Sigmoid colon (tissue), 7 donors: ENCODE data around the gene ULK2. TPM values are rescaled to one million over a fixed set of nuclear protein-coding genes. Genes with fewer than 3 reads are reported as not detected.

Source experiments
- DNase-seq: peaks from one replicate; pipeline ENCODE4 v3.0.0-alpha.2; 2019
- H3K27ac ChIP-seq, 4 donors: fragments of 200-600 bp; sonication (generic); one replicate each; pipeline ENCODE4 v1.5.1; 2016 to 2019; ENCODE audit warnings: mild to moderate bottlenecking in 1 of 4
- H3K27me3 ChIP-seq, 3 donors: fragments of 200-600 bp; sonication (generic); one replicate each; pipeline ENCODE4 v1.5.1; 2019; ENCODE audit warnings: mild to moderate bottlenecking in 1 of 3
- H3K36me3 ChIP-seq, 4 donors: fragments of 200-600 bp; sonication (generic); one replicate each; pipeline ENCODE4 v1.5.1; 2016 to 2019
- H3K4me1 ChIP-seq, 4 donors: fragments of 200-600 bp; sonication (generic); one replicate each; pipeline ENCODE4 v1.5.1; 2017 to 2019
- H3K4me3 ChIP-seq, 4 donors: fragments of 200-600 bp; sonication (generic); one replicate each; pipeline ENCODE4 v1.5.1; 2017 to 2019; ENCODE audit warnings: mild to moderate bottlenecking in 2 of 4, moderate library complexity in 1 of 4
- H3K9me3 ChIP-seq, 4 donors: fragments of 200-600 bp in 3 of 4; sonication (generic) in 3 of 4; one replicate each; pipeline versions ENCODE4 v1.5.1 to v1.6.1; 2013 to 2019
- EP300 ChIP-seq, 4 donors: sonication (generic); formaldehyde crosslinking; IDR thresholded peaks; one replicate each; pipeline ENCODE4 v1.6.1; 2017; ENCODE audit warnings: antibody characterized with exemption in 4 of 4
- POLR2A ChIP-seq, 2 donors: fragments of 450-650 bp; IDR thresholded peaks; one replicate each; pipeline ENCODE4 v1.6.1; 2016; ENCODE audit warnings: antibody characterized with exemption in 2 of 2, mild to moderate bottlenecking in 2 of 2, moderate library complexity in 2 of 2
- POLR2AphosphoS5 ChIP-seq, 4 donors: sonication (generic); formaldehyde crosslinking; IDR thresholded peaks; one replicate each; pipeline ENCODE4 v1.6.1; 2017; ENCODE audit warnings: antibody characterized with exemption in 4 of 4
- WGBS, 2 donors: extraction: QIAGEN DNeasy Blood & Tissue Kit; methylation state at CpG; one replicate each; pipeline ENCODE4 v1.1.7; 2013; 5-methylcytosine and 5-hydroxymethylcytosine counted together
- intact Hi-C: fragments of 100-400 bp; cut with DNase I; formaldehyde crosslinking; loops from one replicate; pipeline ENCODE4 v1.15.1; 2023
- polyA plus RNA-seq, 3 donors: library from polyadenylated mRNA; stranded (reverse); fragments of 200-250 nt; gene quantifications; one replicate each; pipeline ENCODE4 v1.2.3, GENCODE V29; 2013
- total RNA-seq, 4 donors: library from RNA; depleted of rRNA; stranded (reverse); fragments of >200 nt; gene quantifications; one replicate each; pipeline ENCODE4 v1.1.0, GENCODE V29; 2016
- TF ChIP-seq, protein P1 (sequence below), 4 experiments: fragments of 450-650 bp in 3 of 4; fragments of 200-600 bp in 1 of 4; IDR thresholded peaks; one replicate each; pipeline ENCODE4 v1.5.1; 2016 to 2019; ENCODE audit warnings: antibody characterized with exemption in 4 of 4, mild to moderate bottlenecking in 3 of 4, moderate library complexity in 2 of 4
- donor health status: healthy with polysubstance abuse.
- donor health status: Bipolar disorder and iron deficiency.
- donor health status: healthy.

ULK2 gene
- total and polyA plus RNA-seq, 7 donors, result 2.5 to 31.3 (median 27.0) TPM

GRCh38 chr17:19905502-19905901, 37.8 kb upstream of the ULK2 start:
- intact Hi-C loops, result no loop called here
- Histone ChIP-seq H3K4me1 (peaks cover 0 to 8% (median 4%) of the 10 kb centered on the region in 4 donors), H3K9me3 (no peaks in the 10 kb centered on the region), H3K4me3 (no peak overlapping the region), H3K27me3 (no peaks in the 10 kb centered on the region), H3K36me3 (peaks cover 18 to 91% (median 32%) of the 10 kb centered on the region in 4 donors), H3K27ac (no peak overlapping the region)
- DNase-seq, result no peak
- TF ChIP-seq POLR2A (IDR thresholded peaks at IDR 0.05), result no peak
- TF ChIP-seq, protein P1, sequence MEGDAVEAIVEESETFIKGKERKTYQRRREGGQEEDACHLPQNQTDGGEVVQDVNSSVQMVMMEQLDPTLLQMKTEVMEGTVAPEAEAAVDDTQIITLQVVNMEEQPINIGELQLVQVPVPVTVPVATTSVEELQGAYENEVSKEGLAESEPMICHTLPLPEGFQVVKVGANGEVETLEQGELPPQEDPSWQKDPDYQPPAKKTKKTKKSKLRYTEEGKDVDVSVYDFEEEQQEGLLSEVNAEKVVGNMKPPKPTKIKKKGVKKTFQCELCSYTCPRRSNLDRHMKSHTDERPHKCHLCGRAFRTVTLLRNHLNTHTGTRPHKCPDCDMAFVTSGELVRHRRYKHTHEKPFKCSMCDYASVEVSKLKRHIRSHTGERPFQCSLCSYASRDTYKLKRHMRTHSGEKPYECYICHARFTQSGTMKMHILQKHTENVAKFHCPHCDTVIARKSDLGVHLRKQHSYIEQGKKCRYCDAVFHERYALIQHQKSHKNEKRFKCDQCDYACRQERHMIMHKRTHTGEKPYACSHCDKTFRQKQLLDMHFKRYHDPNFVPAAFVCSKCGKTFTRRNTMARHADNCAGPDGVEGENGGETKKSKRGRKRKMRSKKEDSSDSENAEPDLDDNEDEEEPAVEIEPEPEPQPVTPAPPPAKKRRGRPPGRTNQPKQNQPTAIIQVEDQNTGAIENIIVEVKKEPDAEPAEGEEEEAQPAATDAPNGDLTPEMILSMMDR (IDR thresholded peaks at IDR 0.05), result no peak
- TF ChIP-seq POLR2AphosphoS5 (IDR thresholded peaks at IDR 0.05), result no peak
- TF ChIP-seq EP300 (IDR thresholded peaks at IDR 0.05), result no peak
- 81 to 85% methylated on average over 5 of the region's 5 CpGs for WGBS, 2 donors

- 87 to 93% methylated on average over 5 of the region's 5 CpGs for WGBS, 2 donors
- no peak overlapping the region for H3K27ac ChIP-seq
These were observed 37.2 kb upstream of the ULK2 start for GRCh38 chr17:19904924-19905323.

GRCh38 chr17:19904412-19904811, 36.7 kb upstream of the ULK2 start:
- Histone ChIP-seq H3K27ac (peak overlapping the region in 1 of 4 donors; percentile 63), H3K9me3 (no peaks in the 10 kb centered on the region), H3K36me3 (peaks cover 18 to 87% (median 27%) of the 10 kb centered on the region in 4 donors), H3K4me3 (no peak overlapping the region), H3K4me1 (peaks cover 0 to 8% (median 4%) of the 10 kb centered on the region in 4 donors), H3K27me3 (no peaks in the 10 kb centered on the region)
- TF ChIP-seq, protein P1 (IDR thresholded peaks at IDR 0.05), result no peak
- TF ChIP-seq EP300 (IDR thresholded peaks at IDR 0.05) (no peak), POLR2AphosphoS5 (IDR thresholded peaks at IDR 0.05) (no peak), POLR2A (IDR thresholded peaks at IDR 0.05) (no peak)
- DNase-seq, result no peak
- intact Hi-C loops, result no loop called here

More at GRCh38 chr17:19904924-19905323, 37.2 kb upstream of the ULK2 start:
- Histone ChIP-seq H3K4me3 (no peak overlapping the region), H3K36me3 (peaks cover 18 to 92% (median 32%) of the 10 kb centered on the region in 4 donors), H3K9me3 (no peaks in the 10 kb centered on the region), H3K27me3 (no peaks in the 10 kb centered on the region), H3K4me1 (peaks cover 0 to 8% (median 4%) of the 10 kb centered on the region in 4 donors)
- no peak for DNase-seq
- intact Hi-C loops, result no loop called here
- no peak for TF ChIP-seq POLR2A (IDR thresholded peaks at IDR 0.05)
- TF ChIP-seq, protein P1 (IDR thresholded peaks at IDR 0.05), result no peak
- TF ChIP-seq POLR2AphosphoS5 (IDR thresholded peaks at IDR 0.05), result no peak
- TF ChIP-seq EP300 (IDR thresholded peaks at IDR 0.05), result no peak

- WGBS, 2 donors, result 97 to 99% methylated on average over 2 of the region's 2 CpGs
- intact Hi-C loops, result no loop called here
- Histone ChIP-seq H3K4me1 (peaks cover 0 to 27% (median 20%) of the 10 kb centered on the region in 4 donors), H3K4me3 (no peak overlapping the region), H3K27ac (no peak overlapping the region), H3K27me3 (no peaks in the 10 kb centered on the region), H3K36me3 (peaks cover 0 to 51% (median 8%) of the 10 kb centered on the region in 4 donors), H3K9me3 (no peaks in the 10 kb centered on the region)
- TF ChIP-seq POLR2A (IDR thresholded peaks at IDR 0.05) (no peak), POLR2AphosphoS5 (IDR thresholded peaks at IDR 0.05) (no peak), EP300 (IDR thresholded peaks at IDR 0.05) (no peak)
- TF ChIP-seq, protein P1 (IDR thresholded peaks at IDR 0.05), result no peak
- DNase-seq, result no peak
These were observed 33.1 kb upstream of the ULK2 start for GRCh38 chr17:19900809-19901208.

- no peak for TF ChIP-seq EP300 (IDR thresholded peaks at IDR 0.05)
- TF ChIP-seq POLR2A (IDR thresholded peaks at IDR 0.05), result no peak
- TF ChIP-seq POLR2AphosphoS5 (IDR thresholded peaks at IDR 0.05), result peak in 2 of 4 donors; percentile 7 to 33
- TF ChIP-seq, protein P1 (IDR thresholded peaks at IDR 0.05), result no peak
- no peaks in the 10 kb centered on the region for H3K27me3 ChIP-seq
- H3K9me3 ChIP-seq, result no peaks in the 10 kb centered on the region
- H3K36me3 ChIP-seq, result peaks cover 0 to 22% (median 0%) of the 10 kb centered on the region in 4 donors
- intact Hi-C loops, result no loop called here
- 79 to 87% methylated on average over 2 of the region's 2 CpGs for WGBS, 2 donors
- peak overlapping the region in 1 of 4 donors; percentile 27 for H3K27ac ChIP-seq
- DNase-seq, result no peak
- no peak overlapping the region for H3K4me3 ChIP-seq
- peaks cover 0 to 19% (median 16%) of the 10 kb centered on the region in 4 donors for H3K4me1 ChIP-seq
These were observed 30.2 kb upstream of the ULK2 start for GRCh38 chr17:19897903-19898302.
